PC-9 (cell line): ENCODE results near the gene NPHS1. TPM values are rescaled to one million over a fixed set of nuclear protein-coding genes. Genes with fewer than 3 reads are reported as not detected.
"Not testable (repeated sequence)": the region's sequence is repeated elsewhere in the genome, so short reads cannot be mapped to it uniquely, and the experiment has no call there.

Experiments used
- BruUV-seq: library from RNA; stranded (reverse); fragments of 400-500 nt; replicated peaks from 2 replicates; lab custom pipeline; 2021; lab: Mats Ljungman, UMichigan
- CTCF ChIA-PET: fragments of 300-600 bp; sonication (Branson Sonifier 250); formaldehyde crosslinking; loops from one replicate; lab custom pipeline; 2022; ENCODE audit warnings: antibody characterized with exemption; lab: Charles Lee
- POLR2A ChIA-PET: fragments of 300-600 bp; sonication (Branson Sonifier 250); formaldehyde crosslinking; loops from one replicate; lab custom pipeline; 2022; ENCODE audit warnings: antibody characterized with exemption; ENCODE audit not compliant: unreplicated experiment; lab: Charles Lee
- DNase-seq, 2 experiments: peaks; one replicate each; pipeline versions ENCODE4 v3.0.0 to v3.0.0-alpha.2; 2015 to 2022; ENCODE audit warnings: mixed read lengths in 1 of 2
- H2AFZ ChIP-seq: fragments of 200-600 bp; sonication (generic); 2 replicates; pipeline ENCODE4 v1.8.1; 2017; ENCODE audit warnings: antibody characterized with exemption
- H3F3A ChIP-seq: fragments of 200-600 bp; sonication (generic); 2 replicates; pipeline ENCODE4 v1.8.1; 2017; ENCODE audit warnings: antibody characterized with exemption, mild to moderate bottlenecking, low read depth; ENCODE audit not compliant: insufficient read depth
- H3K27ac ChIP-seq: fragments of 200-600 bp; sonication (generic); 2 replicates; pipeline ENCODE4 v1.6.1; 2016; ENCODE audit warnings: mixed run types
- H3K27me3 ChIP-seq: fragments of 200-600 bp; sonication (generic); 2 replicates; pipeline ENCODE4 v1.6.1; 2016; ENCODE audit warnings: low read depth, mixed run types; ENCODE audit not compliant: insufficient read depth
- H3K36me3 ChIP-seq: fragments of 200-600 bp; sonication (generic); 2 replicates; pipeline ENCODE4 v1.6.1; 2016; ENCODE audit warnings: low read depth, mixed run types
- H3K4me1 ChIP-seq: fragments of 200-600 bp; sonication (generic); replicated peaks from 2 replicates; pipeline ENCODE4 v1.6.1; 2016; ENCODE audit warnings: mixed run types; ENCODE audit not compliant: insufficient read depth
- H3K4me2 ChIP-seq: fragments of 200-600 bp; sonication (generic); 2 replicates; pipeline ENCODE4 v1.6.1; 2017; ENCODE audit warnings: mixed run types
- H3K4me3 ChIP-seq: fragments of 200-600 bp; sonication (generic); 2 replicates; pipeline ENCODE4 v1.6.1; 2016; ENCODE audit warnings: mixed run types
- H3K79me2 ChIP-seq: fragments of 200-600 bp; sonication (generic); 2 replicates; pipeline ENCODE4 v1.6.1; 2017; ENCODE audit warnings: low read depth, mixed run types
- H3K9me2 ChIP-seq: fragments of 200-600 bp; sonication (generic); 2 replicates; pipeline ENCODE4 v1.8.1; 2017; ENCODE audit warnings: mild to moderate bottlenecking; ENCODE audit not compliant: insufficient read depth
- H3K9me3 ChIP-seq: fragments of 200-600 bp; sonication (generic); 2 replicates; pipeline ENCODE4 v1.8.1; 2016; ENCODE audit warnings: low read depth; ENCODE audit not compliant: insufficient read depth
- H4K20me1 ChIP-seq: fragments of 200-600 bp; sonication (generic); 2 replicates; pipeline ENCODE4 v1.8.1; 2017; ENCODE audit not compliant: insufficient read depth
- EZH2 ChIP-seq: fragments of 200-600 bp; sonication (generic); IDR thresholded peaks from 2 replicates; pipeline ENCODE4 v1.8.0; 2017; ENCODE audit warnings: antibody characterized with exemption, low read depth
- intact Hi-C: fragments of 100-400 bp; cut with micrococcal nuclease; formaldehyde crosslinking; loops from one replicate; pipeline ENCODE4 v1.10.0; 2022; ENCODE audit not compliant: unreplicated experiment
- total RNA-seq: library from RNA; stranded (reverse); gene quantifications from 2 replicates; pipeline ENCODE4 v1.2.3, GENCODE V29; 2021
- TF ChIP-seq, protein P1 (sequence below): fragments of 200-600 bp; sonication (generic); conservative IDR thresholded peaks from 2 replicates; pipeline ENCODE4 v1.6.1; 2017; ENCODE audit warnings: mixed run types, antibody characterized with exemption, mild to moderate bottlenecking, moderate library complexity

NPHS1 gene
- total RNA-seq, 1 experiment from 2014 or later: not detected

DNA sequence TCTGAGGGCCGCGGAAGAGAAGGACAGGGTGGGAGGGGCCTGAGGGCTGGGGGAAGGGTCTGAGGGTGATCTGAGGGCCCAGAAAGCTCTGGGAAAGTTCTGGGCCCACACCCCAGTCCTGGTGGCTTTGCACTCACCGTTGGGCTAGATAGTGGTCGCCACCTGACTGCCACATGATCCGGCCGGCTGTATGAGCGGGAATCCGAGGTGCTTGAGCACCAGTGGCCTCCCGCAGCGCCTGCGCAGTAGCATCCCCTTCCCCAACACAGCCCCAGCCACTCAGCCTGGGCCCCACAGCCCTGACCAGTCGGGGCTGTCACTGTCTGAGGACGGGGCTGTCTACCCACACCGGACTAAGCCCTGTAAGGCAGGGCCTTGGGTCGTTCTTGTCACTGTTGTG, 54.6 kb downstream of the NPHS1 start:
- TF ChIP-seq, protein P1, sequence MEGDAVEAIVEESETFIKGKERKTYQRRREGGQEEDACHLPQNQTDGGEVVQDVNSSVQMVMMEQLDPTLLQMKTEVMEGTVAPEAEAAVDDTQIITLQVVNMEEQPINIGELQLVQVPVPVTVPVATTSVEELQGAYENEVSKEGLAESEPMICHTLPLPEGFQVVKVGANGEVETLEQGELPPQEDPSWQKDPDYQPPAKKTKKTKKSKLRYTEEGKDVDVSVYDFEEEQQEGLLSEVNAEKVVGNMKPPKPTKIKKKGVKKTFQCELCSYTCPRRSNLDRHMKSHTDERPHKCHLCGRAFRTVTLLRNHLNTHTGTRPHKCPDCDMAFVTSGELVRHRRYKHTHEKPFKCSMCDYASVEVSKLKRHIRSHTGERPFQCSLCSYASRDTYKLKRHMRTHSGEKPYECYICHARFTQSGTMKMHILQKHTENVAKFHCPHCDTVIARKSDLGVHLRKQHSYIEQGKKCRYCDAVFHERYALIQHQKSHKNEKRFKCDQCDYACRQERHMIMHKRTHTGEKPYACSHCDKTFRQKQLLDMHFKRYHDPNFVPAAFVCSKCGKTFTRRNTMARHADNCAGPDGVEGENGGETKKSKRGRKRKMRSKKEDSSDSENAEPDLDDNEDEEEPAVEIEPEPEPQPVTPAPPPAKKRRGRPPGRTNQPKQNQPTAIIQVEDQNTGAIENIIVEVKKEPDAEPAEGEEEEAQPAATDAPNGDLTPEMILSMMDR: no peak
- no peak for TF ChIP-seq EZH2
- H3K79me2 ChIP-seq: no peaks in the 10 kb centered on the region
- CTCF ChIA-PET: no interaction called here
- BruUV-seq: no TSS peak
- POLR2A ChIA-PET: no interaction called here
- no peak overlapping the region for H3K27ac ChIP-seq
- H3K36me3 ChIP-seq: no peaks in the 10 kb centered on the region
- H3K9me3 ChIP-seq: no peaks in the 10 kb centered on the region
- H3F3A ChIP-seq: no peaks in the 10 kb centered on the region
- H3K4me2 ChIP-seq: no peak overlapping the region
- H3K4me3 ChIP-seq: no peak overlapping the region
- intact Hi-C loops: no loop called here
- H3K27me3 ChIP-seq: peaks cover 31% of the 10 kb centered on the region
- H2AFZ ChIP-seq: no peak overlapping the region
- H4K20me1 ChIP-seq: no peaks in the 10 kb centered on the region
- DNase-seq: no peak
- no peaks in the 10 kb centered on the region for H3K9me2 ChIP-seq
- no peaks in the 10 kb centered on the region for H3K4me1 ChIP-seq

DNA sequence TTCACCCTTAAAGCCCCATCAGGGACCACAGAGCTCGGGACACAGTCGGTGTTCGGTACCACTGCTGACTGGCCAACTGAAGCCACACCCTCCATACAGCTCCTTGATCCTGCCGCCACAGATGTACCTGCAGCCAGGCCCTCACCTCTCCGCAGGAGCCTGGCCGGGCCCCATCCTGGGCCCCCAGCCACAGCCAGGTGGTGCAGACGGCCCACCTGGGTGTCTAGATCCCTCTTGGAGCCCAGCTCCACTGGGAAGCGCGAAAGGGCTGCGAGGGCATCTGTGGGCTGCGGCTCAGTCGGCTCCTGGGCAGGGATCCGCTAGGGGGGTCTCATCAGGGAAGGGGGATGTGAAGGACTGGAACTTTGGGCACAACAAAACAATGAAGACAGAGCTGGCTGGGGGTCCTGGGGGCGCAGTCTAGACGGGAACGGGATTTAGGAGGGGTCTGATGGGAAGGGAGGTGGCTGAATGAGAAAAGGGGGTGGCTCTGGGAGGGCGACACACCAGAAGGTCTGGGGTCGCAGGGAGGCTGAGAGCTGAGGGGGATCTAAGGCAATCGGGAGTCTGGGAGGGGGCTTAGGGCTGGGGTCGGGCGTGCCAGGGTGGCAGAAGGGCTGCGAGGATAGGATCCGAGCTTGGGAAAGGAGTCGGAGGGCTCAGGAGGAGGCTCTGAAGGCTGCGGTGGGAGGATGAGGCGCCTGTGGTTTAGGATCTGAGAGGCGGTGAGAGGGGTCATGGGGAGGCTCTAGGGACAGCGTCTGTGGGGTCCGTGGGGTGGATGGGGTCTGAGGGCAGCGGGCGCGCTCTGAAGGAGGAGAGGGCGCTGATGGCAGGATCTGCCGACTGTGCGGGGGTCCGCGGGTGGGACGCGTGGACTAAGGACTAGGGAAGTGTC, 55.4 kb downstream of the NPHS1 start:
- H3K79me2 ChIP-seq: no peaks in the 10 kb centered on the region
- H3K9me3 ChIP-seq: no peaks in the 10 kb centered on the region
- no peak overlapping the region for H2AFZ ChIP-seq
- H3K27me3 ChIP-seq: peaks cover 24% of the 10 kb centered on the region
- no peak for DNase-seq
- BruUV-seq: no TSS peak
- no peaks in the 10 kb centered on the region for H3K9me2 ChIP-seq
- POLR2A ChIA-PET: no interaction called here
- H3F3A ChIP-seq: no peaks in the 10 kb centered on the region
- H4K20me1 ChIP-seq: no peaks in the 10 kb centered on the region
- TF ChIP-seq EZH2: no peak
- TF ChIP-seq, protein P1: no peak
- H3K4me3 ChIP-seq: no peak overlapping the region
- intact Hi-C loops: no loop called here
- H3K27ac ChIP-seq: no peak overlapping the region
- no peaks in the 10 kb centered on the region for H3K4me1 ChIP-seq
- CTCF ChIA-PET: no interaction called here
- no peak overlapping the region for H3K4me2 ChIP-seq
- no peaks in the 10 kb centered on the region for H3K36me3 ChIP-seq

DNA sequence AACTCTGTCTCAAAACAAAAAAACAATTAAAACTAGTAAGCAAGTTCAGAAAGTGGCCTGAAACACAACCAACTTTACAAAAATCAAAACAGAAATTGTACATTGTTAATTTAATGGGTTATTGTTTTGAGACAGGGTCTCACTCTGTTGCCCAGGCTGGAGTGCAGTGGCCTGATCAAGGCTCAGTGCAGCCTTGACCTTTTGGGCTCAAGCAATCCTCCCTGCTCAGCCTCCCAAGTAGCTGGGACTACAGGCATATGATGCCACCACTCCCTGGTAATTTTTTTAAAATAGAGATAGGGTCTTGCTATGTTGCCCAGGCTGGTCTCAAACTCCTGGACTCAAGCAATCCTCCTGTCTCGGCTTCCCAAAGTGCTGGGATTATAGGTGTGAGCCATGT, 56.7 kb downstream of the NPHS1 start:
- H3K27me3 ChIP-seq: peaks cover 16% of the 10 kb centered on the region
- CTCF ChIA-PET, H2AFZ ChIP-seq, H4K20me1 ChIP-seq, intact Hi-C loops, H3K36me3 ChIP-seq, H3F3A ChIP-seq, H3K79me2 ChIP-seq, DNase-seq, H3K4me3 ChIP-seq, H3K27ac ChIP-seq, BruUV-seq, H3K4me2 ChIP-seq, H3K9me3 ChIP-seq, POLR2A ChIA-PET, H3K9me2 ChIP-seq, H3K4me1 ChIP-seq: not testable (repeated sequence)
